GM20000 (cell line): ENCODE results near the gene CELF3.

ENCODE experiments used
- DNase-seq: peaks from one replicate; pipeline ENCODE4 v3.0.0; 2012; ENCODE audit warnings: low spot score
- CTCF ChIP-seq: IDR thresholded peaks from 2 replicates; pipeline ENCODE4 v1.5.1; 2012; ENCODE audit warnings: mild to moderate bottlenecking, control low read depth; ENCODE audit errors: extremely low read depth, missing control alignments

The CELF3 gene

DNA sequence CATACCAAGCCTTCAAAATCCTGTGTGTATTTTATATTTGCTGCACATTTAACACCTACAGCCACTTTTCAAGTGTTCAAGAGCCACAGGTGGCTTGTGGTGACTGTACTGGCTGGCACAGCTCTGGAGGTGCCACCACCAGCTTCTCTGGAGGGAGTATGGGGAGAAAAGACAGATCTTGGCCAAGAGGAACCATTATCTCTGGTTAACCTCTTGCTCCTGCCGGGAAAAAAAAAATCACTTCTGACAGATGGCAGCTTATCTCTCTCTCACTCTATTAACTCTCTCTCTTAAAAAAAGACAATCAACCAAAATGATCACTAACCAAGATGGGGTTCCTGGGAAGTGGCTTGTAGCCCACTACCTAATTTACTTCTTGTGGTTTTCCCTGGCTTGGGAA is 3.5 kb upstream of the CELF3 start:
- no peak for TF ChIP-seq CTCF
- no peak for DNase-seq

DNA sequence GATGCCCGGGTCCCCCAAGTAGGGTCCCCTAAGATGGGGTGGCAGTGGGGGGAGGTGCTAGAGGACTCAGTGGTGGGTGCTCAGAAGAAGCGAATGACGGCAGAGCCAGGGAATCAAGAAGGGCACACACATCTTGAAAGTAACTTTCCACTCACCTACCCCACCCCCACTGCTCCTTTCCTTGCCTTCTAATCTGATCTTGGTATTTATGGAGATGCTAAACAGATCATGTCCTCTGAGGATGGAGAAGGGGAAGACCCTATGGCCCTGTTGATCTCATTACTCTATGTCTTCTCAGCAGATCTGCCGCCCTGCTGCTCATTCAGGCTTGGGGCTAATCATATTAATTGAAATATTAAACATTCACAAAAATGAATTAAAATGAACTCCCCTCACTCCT is 2.1 kb upstream of the CELF3 start:
- TF ChIP-seq CTCF: no peak
- no peak for DNase-seq

- no peak for DNase-seq
These were observed 1.4 kb upstream of the CELF3 start for GRCh38 chr1:151718011-151718431.

DNA sequence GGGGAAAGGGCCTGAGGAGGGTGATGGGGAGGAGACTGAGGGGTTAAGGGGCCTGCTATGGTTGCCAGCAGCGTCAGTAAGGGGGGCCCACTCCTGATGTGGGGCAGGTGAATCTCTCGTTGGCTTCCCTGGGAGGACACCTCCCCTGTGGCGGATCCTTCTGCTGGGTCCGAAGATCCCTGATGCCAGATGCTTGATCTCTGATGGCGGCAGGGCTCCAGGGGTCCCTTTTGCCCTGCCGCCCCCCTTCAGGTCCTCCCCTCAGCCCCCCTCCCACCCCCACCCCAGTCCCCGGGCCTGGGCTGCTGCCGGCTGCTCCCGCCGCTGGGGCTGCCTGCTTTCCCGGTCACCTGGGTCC is 219 bp downstream of the CELF3 start:
- no peak for DNase-seq
- no peak for TF ChIP-seq CTCF

More at GRCh38 chr1:151718011-151718431, 1.4 kb upstream of the CELF3 start:
- TF ChIP-seq CTCF: no peak

- no peak for TF ChIP-seq CTCF
- no peak for DNase-seq
These were observed 738 bp downstream of the CELF3 start for GRCh38 chr1:151715726-151716404.

- no peak for DNase-seq
- no peak for TF ChIP-seq CTCF
These were observed 1.5 kb downstream of the CELF3 start for GRCh38 chr1:151714820-151715725.

DNA sequence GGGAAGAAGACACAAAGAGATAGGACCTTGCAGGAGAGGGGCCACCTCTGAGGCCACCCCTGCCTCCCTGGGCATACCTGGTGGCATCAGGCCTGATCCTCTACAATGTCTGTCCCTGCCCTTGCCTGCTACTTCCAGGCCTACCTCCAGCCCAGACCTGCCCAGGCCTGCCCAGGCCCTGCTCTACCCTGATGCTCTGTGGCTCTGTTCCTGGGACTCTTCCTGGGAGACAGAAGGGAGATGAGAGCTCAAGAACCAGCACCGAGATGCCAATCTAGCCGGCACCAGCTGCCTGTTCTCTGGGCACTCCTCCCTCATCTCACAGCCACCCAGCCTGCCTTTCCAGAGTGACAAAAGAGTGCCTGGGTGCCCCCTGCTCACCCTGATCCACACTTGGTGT is 2.7 kb downstream of the CELF3 start:
- no peak for DNase-seq
- TF ChIP-seq CTCF: no peak
